Ureter (tissue), 1 donor: Measurements from ENCODE around the gene WSB2. TPM values are rescaled to one million over a fixed set of nuclear protein-coding genes. Genes with fewer than 3 reads are reported as not detected.

Experiments used
- DNase-seq: peaks from one replicate; pipeline ENCODE4 v3.0.0-alpha.2; 2020; ENCODE audit warnings: low spot score
- total RNA-seq: library from RNA; stranded (reverse); gene quantifications from one replicate; pipeline ENCODE4 v1.2.4, GENCODE V29; 2023
- donor health status: DM: yes; HTN: yes; CAD: no.

WSB2 gene
- total RNA-seq, 1 donor from 2014 or later: 73.5 TPM

- no peak for DNase-seq
These were observed 66.2 kb downstream of the WSB2 start for GRCh38 chr12:117994551-117995438.

DNA sequence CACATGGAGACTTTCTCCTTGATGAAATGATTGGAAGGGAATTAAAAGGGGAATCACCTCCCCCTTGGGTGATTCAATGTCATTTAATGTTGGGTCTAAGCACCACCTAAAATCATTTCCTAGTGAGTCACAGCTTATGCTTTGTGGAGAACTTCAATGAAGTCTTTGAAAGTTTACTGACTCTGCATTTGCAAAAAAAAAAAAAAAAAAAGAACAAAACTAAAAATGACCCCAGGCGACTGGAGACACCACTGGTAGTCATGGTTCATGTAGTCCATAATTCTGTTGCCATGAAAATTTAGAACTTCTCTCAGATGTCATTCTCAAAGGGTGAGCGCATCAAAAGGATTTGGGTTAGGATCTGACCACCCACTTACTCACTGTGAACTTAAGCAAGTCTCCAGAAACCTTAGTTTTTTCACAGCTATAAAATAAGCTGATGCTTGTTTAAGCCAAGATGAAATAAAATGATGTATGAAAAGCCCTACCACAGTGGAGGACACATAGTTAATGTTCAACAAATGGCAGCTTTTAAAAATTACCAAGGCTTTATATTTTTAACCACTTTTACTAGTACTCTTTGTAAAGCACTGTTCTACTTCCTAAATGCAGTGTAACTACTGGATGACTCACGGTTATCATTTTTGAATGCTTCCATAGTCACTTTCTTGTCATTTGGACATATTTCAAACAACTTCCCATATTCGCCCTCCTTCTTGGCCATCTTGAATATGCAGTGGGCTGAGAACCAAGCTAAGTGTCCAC is 74.1 kb downstream of the WSB2 start:
- no peak for DNase-seq

DNA sequence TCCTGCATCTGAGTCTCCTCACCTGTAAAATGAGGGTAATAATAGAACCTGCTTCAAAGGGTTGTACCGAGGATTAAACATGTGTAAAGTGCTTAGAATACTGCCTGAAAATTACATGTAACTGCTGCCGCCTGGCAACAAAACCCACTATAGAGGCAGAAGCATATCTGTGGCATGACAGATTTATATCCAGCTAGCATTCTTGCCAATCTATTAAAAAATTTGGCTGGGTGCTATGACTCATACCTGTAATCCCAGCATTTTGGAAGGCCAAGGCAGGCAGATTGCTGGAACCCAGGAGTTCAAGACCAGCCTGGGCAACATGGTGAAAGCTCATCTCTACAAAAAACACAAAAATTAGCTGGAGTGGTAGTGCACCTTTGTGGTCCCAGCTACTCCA is 75.8 kb downstream of the WSB2 start:
- DNase-seq: no peak

Other genes starting within 250 kb of the WSB2 start
- 8.6 TPM for gene KSR2, start 92.2 kb downstream of the WSB2 start, total RNA-seq
- gene RFC5, start 44.5 kb downstream of the WSB2 start, total RNA-seq: 18.4 TPM
- gene VSIG10, start 42.8 kb upstream of the WSB2 start, total RNA-seq: 37.2 TPM
- 291 TPM for gene PEBP1, start 74.9 kb upstream of the WSB2 start, total RNA-seq